Fibroblast of upper back skin (primary cell): ENCODE data around the gene QPCTL.

Source experiments
- DNase-seq: peaks from one replicate; pipeline ENCODE4 v3.0.0-alpha.2; 2013

The QPCTL gene

GRCh38 chr19:45692187-45693105, at the start of gene QPCTL:
QPCTL (plus strand) TSS chr19:45692666; CDS start chr19:45692704, 38 bp downstream.
- peak; percentile 100 for DNase-seq

GRCh38 chr19:45643024-45643926, 49.2 kb upstream of the QPCTL start:
- DNase-seq, result peak; percentile 75

GRCh38 chr19:45643927-45644771, 48.3 kb upstream of the QPCTL start:
- DNase-seq, result no peak

- DNase-seq, result no peak
Measured at GRCh38 chr19:45645068-45645630, 47.3 kb upstream of the QPCTL start.

- peak; percentile 90 for DNase-seq
Measured at GRCh38 chr19:45645631-45646344, 46.7 kb upstream of the QPCTL start.

- no peak for DNase-seq
Measured at GRCh38 chr19:45646345-45646698, 46.1 kb upstream of the QPCTL start.

GRCh38 chr19:45650722-45651121, 41.7 kb upstream of the QPCTL start:
- no peak for DNase-seq

- DNase-seq, result no peak
Measured at GRCh38 chr19:45653634-45654033, 38.8 kb upstream of the QPCTL start.

GRCh38 chr19:45655073-45655472, 37.4 kb upstream of the QPCTL start:
- no peak for DNase-seq

- no peak for DNase-seq
Measured at GRCh38 chr19:45657520-45658167, 34.8 kb upstream of the QPCTL start.

- no peak for DNase-seq
Measured at GRCh38 chr19:45659096-45659729, 33.3 kb upstream of the QPCTL start.

- DNase-seq, result no peak
Measured at GRCh38 chr19:45660636-45661035, 31.8 kb upstream of the QPCTL start.

- DNase-seq, result no peak
Measured at GRCh38 chr19:45663800-45664199, 28.7 kb upstream of the QPCTL start.

- DNase-seq, result no peak
Measured at GRCh38 chr19:45664575-45664974, 27.9 kb upstream of the QPCTL start.

GRCh38 chr19:45667620-45668341, 24.7 kb upstream of the QPCTL start, which contains the start of gene GIPR:
GIPR (plus strand) TSS chr19:45668221; CDS start chr19:45669521, 1,300 bp downstream.
- no peak for DNase-seq

- DNase-seq, result no peak
Measured at GRCh38 chr19:45668342-45668871, 24.1 kb upstream of the QPCTL start.

- peak; percentile 67 for DNase-seq
Measured at GRCh38 chr19:45670670-45671453, 21.6 kb upstream of the QPCTL start.

- DNase-seq, result no peak
Measured at GRCh38 chr19:45674946-45675345, 17.5 kb upstream of the QPCTL start.

GRCh38 chr19:45676851-45677263, 15.6 kb upstream of the QPCTL start:
- DNase-seq, result no peak
